Measurements from ENCODE around the gene NPFFR1. TPM values are rescaled to one million over a fixed set of nuclear protein-coding genes. Genes with fewer than 3 reads are reported as not detected.
"Not testable (repeated sequence)": the region's sequence is repeated elsewhere in the genome, so short reads cannot be mapped to it uniquely, and the experiment has no call there.

Gene NPFFR1
- total RNA-seq, 1 donor from 2014 or later, result not detected

GRCh38 chr10:70228491-70228890, 55.3 kb downstream of the NPFFR1 start:
- intact Hi-C loops (cut with micrococcal nuclease), result no loop called here

GRCh38 chr10:70227548-70228320, 56.1 kb downstream of the NPFFR1 start:
- intact Hi-C loops (cut with micrococcal nuclease), result no loop called here

GRCh38 chr10:70223728-70224127, 60.1 kb downstream of the NPFFR1 start:
- intact Hi-C loops (cut with micrococcal nuclease), result no loop called here

GRCh38 chr10:70222811-70223447, 60.9 kb downstream of the NPFFR1 start:
- intact Hi-C loops (cut with micrococcal nuclease), result not testable (repeated sequence)

- intact Hi-C loops (cut with micrococcal nuclease), result no loop called here
These were observed 61.4 kb downstream of the NPFFR1 start for GRCh38 chr10:70222340-70222794.

GRCh38 chr10:70221030-70221429, 62.8 kb downstream of the NPFFR1 start:
- intact Hi-C loops (cut with micrococcal nuclease), result loop anchor here (1.0 to 2.0 kb wide), 3 partner anchors 11 to 143 kb away; partner anchors contain the start of gene TYSND1

- intact Hi-C loops (cut with micrococcal nuclease), result no loop called here
These were observed 70.9 kb downstream of the NPFFR1 start for GRCh38 chr10:70212879-70213278.

GRCh38 chr10:70212277-70212676, 71.5 kb downstream of the NPFFR1 start:
- intact Hi-C loops (cut with micrococcal nuclease), result no loop called here

GRCh38 chr10:70206762-70207161, 77.0 kb downstream of the NPFFR1 start:
- intact Hi-C loops (cut with micrococcal nuclease), result no loop called here

- intact Hi-C loops (cut with micrococcal nuclease), result no loop called here
These were observed 82.7 kb downstream of the NPFFR1 start for GRCh38 chr10:70201105-70201504.

GRCh38 chr10:70198696-70199466, 84.9 kb downstream of the NPFFR1 start:
- intact Hi-C loops (cut with micrococcal nuclease), result loop anchor here (10.0 kb wide), 1 partner anchor 54 kb away; the partner anchor contains the start of gene TYSND1

Other genes with a start within 250 kb of the NPFFR1 start
- gene MACROH2A2, start 231.2 kb downstream of the NPFFR1 start, total RNA-seq, result 2.9 and 4.3 TPM in 2 replicates
- gene AIFM2, start 151.2 kb downstream of the NPFFR1 start, total RNA-seq, result 3.1 and 3.7 TPM in 2 replicates
- gene TYSND1, start 137.3 kb downstream of the NPFFR1 start, total RNA-seq, result 14.1 and 14.7 TPM in 2 replicates
- 101 and 103 TPM in 2 replicates for gene SAR1A, start 113.5 kb downstream of the NPFFR1 start, total RNA-seq
- gene PPA1, start 50.6 kb downstream of the NPFFR1 start, total RNA-seq, result 190 and 194 TPM in 2 replicates
- 13.6 and 13.8 TPM in 2 replicates for gene LRRC20, start 98.6 kb upstream of the NPFFR1 start, total RNA-seq
- gene EIF4EBP2, start 120.1 kb upstream of the NPFFR1 start, total RNA-seq, result 61.7 and 62.3 TPM in 2 replicates
- gene NODAL, start 157.7 kb upstream of the NPFFR1 start, total RNA-seq, result 0.09 and 0.11 TPM in 2 replicates
- 1.1 and 1.2 TPM in 2 replicates for gene PALD1, start 194.8 kb upstream of the NPFFR1 start, total RNA-seq

Measured in T-helper 2 cell treated with Interferon-gamma antibody and Interleukin-4, amounts not matched to agents 100 ng/mL and 5 ng/mL, for 36 hours (primary cell).